ENCODE results near the gene BAIAP2L1.

DNA sequence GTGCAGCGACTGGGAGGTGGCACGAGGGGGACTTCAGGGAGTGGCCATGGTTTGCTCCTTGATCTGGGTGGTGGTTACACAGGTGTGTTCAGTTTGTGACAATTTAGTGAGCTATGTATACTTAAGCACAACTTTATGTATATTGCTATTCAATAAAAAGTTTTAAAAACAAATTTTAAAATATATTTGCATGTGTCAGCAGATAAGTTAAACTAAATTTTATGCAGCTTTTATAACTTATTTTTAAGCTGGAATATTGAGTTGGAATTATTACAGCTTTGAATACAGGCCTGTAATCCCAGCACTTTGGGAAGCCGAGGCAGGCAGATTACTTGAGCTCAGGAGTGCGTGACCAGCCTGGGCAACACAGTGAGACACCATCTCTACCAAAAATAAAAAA lies 5.4 kb downstream of the BAIAP2L1 start:
- TF ChIP-seq CTCF (IDR thresholded peaks at IDR 0.05; ENCODE audit: low read depth, low read length) (no peak), POLR2A (IDR thresholded peaks at IDR 0.05; ENCODE audit: extremely low read depth, insufficient read length) (no peak), MYC (IDR thresholded peaks at IDR 0.05; ENCODE audit: low read depth, low read length) (no peak)
- TF ChIP-seq, protein P1, sequence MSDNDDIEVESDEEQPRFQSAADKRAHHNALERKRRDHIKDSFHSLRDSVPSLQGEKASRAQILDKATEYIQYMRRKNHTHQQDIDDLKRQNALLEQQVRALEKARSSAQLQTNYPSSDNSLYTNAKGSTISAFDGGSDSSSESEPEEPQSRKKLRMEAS (IDR thresholded peaks at IDR 0.05; ENCODE audit: low read depth, low read length): no peak

All from NB4 (cell line).